ENCODE data around the gene FYCO1. TPM values are rescaled to one million over a fixed set of nuclear protein-coding genes. Genes with fewer than 3 reads are reported as not detected.

FYCO1 gene
- total and polyA plus RNA-seq, 2 of the 8 experiments (the other 6 are each of a cell fraction or from before 2014, with no cell fraction given), result 4.8 to 10.8 TPM

DNA sequence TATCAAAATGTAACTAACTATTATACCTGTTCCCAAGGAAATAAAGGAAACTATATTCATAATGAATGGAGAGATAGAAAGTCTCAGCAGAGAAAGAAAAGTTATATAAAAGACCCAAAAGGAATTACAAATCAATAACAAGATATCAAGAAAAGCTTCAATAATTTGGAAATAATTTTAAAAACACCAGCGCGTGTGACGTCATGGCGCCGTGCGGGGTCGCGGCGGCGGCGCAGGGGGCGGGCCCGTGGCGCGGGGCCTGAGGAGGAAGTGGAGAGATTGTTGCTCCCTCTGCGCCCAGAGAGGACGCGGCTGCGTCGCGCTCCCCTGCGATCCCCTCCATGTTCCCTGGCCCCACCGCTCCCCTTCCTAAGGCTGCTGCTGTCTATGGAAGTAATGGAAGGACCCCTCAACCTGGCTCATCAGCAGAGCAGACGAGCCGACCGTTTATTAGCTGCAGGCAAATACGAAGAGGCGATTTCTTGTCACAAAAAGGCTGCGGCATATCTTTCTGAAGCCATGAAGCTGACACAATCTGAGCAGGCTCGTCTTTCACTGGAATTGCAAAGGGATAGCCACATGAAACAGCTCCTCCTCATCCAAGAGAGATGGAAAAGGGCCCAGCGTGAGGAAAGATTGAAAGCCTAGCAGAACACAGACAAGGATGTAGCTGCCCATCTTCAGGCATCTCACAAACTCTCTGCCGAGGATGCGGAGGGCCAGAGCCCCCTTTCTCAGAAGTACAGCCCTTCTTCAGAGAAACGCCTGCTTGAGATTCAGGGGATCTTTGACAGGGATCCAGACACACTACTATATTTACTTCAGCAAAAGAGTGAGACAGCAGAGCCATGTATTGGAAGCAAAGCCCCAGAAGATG lies 27.5 kb upstream of the FYCO1 start:
- H4K20me1 ChIP-seq (replicated peaks in 1 of 2; ENCODE audit: control insufficient read depth in 1 of 2, insufficient read depth in 2 of 2, low read length in 2 of 2), result no peaks in the 10 kb centered on the region
- DNase-seq (ENCODE audit: low read depth in 1 of 2, low spot score in 2 of 2), result peak in 1 of 2 experiments; percentile 27
- H3K27me3 ChIP-seq (replicated peaks in 1 of 4; ENCODE audit: control insufficient read depth in 3 of 4, extremely low read depth in 1 of 4, insufficient read depth in 3 of 4, low read length in 3 of 4), result no peaks in the 10 kb centered on the region
- peaks cover 0 to 5% (median 0%) of the 10 kb centered on the region in 4 experiments; a peak in 2 of 7 replicates for H3K4me1 ChIP-seq (replicated peaks in 1 of 4; ENCODE audit: control insufficient read depth in 3 of 4, insufficient read depth in 4 of 4, low read length in 3 of 4)
- H2BK5ac ChIP-seq (ENCODE audit: low read depth, low read length), result no peak overlapping the region
- no peaks in the 10 kb centered on the region for H3K23me2 ChIP-seq (ENCODE audit: low read depth, low read length)
- no peak overlapping the region for H2BK15ac ChIP-seq (ENCODE audit: low read length)
- H2AFZ ChIP-seq (ENCODE audit: low read length), result peak overlapping the region; percentile 19; the same call in 1 of the 2 replicates
- no peak overlapping the region for H2AK5ac ChIP-seq (ENCODE audit: low read depth, low read length)
- no peak overlapping the region for H3K4me2 ChIP-seq (ENCODE audit: insufficient read depth in 1 of 2, low read depth in 2 of 2, low read length in 2 of 2)
- peak; percentile 32 for FAIRE-seq
- no peaks in the 10 kb centered on the region for H3K79me2 ChIP-seq (ENCODE audit: control insufficient read depth in 1 of 2, insufficient read depth in 2 of 2, low read length in 2 of 2)
- no peak overlapping the region for H3K14ac ChIP-seq (ENCODE audit: insufficient read length)
- TF ChIP-seq CHD1 (IDR thresholded peaks at IDR 0.05; ENCODE audit: low read depth, low read length) (no peak), POLR2AphosphoS5 (IDR thresholded peaks at IDR 0.05; ENCODE audit: low read depth, low read length) (no peak), POU5F1 (IDR thresholded peaks at IDR 0.05; ENCODE audit: low read depth, low read length) (no peak), RBBP5 (IDR thresholded peaks at IDR 0.05; ENCODE audit: borderline replicate concordance, low read depth, low read length) (no peak), CBX8 (IDR thresholded peaks at IDR 0.05; ENCODE audit: borderline replicate concordance, low read depth, low read length) (no peak), SRF (IDR thresholded peaks at IDR 0.05; ENCODE audit: low read depth, low read length) (no peak), EGR1 (IDR thresholded peaks at IDR 0.05; ENCODE audit: borderline replicate concordance, low read depth, low read length) (no peak)
- TF ChIP-seq, protein P1, sequence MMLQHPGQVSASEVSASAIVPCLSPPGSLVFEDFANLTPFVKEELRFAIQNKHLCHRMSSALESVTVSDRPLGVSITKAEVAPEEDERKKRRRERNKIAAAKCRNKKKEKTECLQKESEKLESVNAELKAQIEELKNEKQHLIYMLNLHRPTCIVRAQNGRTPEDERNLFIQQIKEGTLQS (IDR thresholded peaks at IDR 0.05; ENCODE audit: insufficient read depth, low read depth, low read length), result no peak
- TF ChIP-seq, protein P2, sequence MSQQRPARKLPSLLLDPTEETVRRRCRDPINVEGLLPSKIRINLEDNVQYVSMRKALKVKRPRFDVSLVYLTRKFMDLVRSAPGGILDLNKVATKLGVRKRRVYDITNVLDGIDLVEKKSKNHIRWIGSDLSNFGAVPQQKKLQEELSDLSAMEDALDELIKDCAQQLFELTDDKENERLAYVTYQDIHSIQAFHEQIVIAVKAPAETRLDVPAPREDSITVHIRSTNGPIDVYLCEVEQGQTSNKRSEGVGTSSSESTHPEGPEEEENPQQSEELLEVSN (IDR thresholded peaks at IDR 0.05), result no peak
- H3K4ac ChIP-seq (replicated peaks; ENCODE audit: insufficient read length, low read depth, low read length), result no peak overlapping the region
- H4K91ac ChIP-seq (replicated peaks; ENCODE audit: insufficient read length, low read length), result no peak overlapping the region
- ChIA-PET POLR2A (ENCODE audit: partially characterized antibody) (no interaction called here), CTCF (ENCODE audit: partially characterized antibody) (interaction anchor here (0.8 to 1.0 kb wide), 2 partner anchors 9 to 355 kb away, joined by 3 read pairs; no protein-coding TSS in a partner anchor)
- no peak overlapping the region for H3K4me3 ChIP-seq (ENCODE audit: extremely low read depth in 1 of 4, insufficient read depth in 2 of 4, low read depth in 3 of 4, low read length in 4 of 4)
- 93% methylated on average over 29 of the region's 34 CpGs; no CpG with 5 or more reads in 1 of the 2 experiments for WGBS, 2 experiments (ENCODE audit: extremely low coverage in 1 of 2, insufficient coverage in 1 of 2, insufficient read length in 1 of 2, insufficient replicate concordance in 2 of 2, low coverage in 1 of 2, low lambda C conversion rate in 2 of 2, missing lambda C conversion rate in 1 of 2)
- H3K9me3 ChIP-seq (ENCODE audit: insufficient read depth in 2 of 2, low read depth in 1 of 2, low read length in 1 of 2), result no peaks in the 10 kb centered on the region; a peak in 1 of 4 replicates
- no peak overlapping the region for H3K23ac ChIP-seq (ENCODE audit: insufficient read length)
- no peak overlapping the region for H3K9ac ChIP-seq (replicated peaks in 1 of 4; ENCODE audit: extremely low read depth in 1 of 4, low read depth in 3 of 4, low read length in 3 of 4)
- H2BK20ac ChIP-seq (ENCODE audit: low read length), result no peak overlapping the region
- no peak overlapping the region for H3K56ac ChIP-seq (replicated peaks; ENCODE audit: insufficient read length, low read depth, low read length)
- no peak overlapping the region for H3K18ac ChIP-seq (ENCODE audit: extremely low read depth, low read length)
- H4K8ac ChIP-seq (ENCODE audit: extremely low read depth, insufficient read depth, low read length), result peak overlapping the region; percentile 29; the same call in 1 of the 2 replicates
- H3K36me3 ChIP-seq (ENCODE audit: control insufficient read depth in 2 of 4, insufficient read depth in 4 of 4, low read length in 3 of 4), result no peaks in the 10 kb centered on the region
- H3K27ac ChIP-seq (ENCODE audit: low read depth, low read length), result no peak overlapping the region
- no peak overlapping the region for H2BK12ac ChIP-seq (ENCODE audit: low read depth, low read length)
- no peaks in the 10 kb centered on the region for H3K79me1 ChIP-seq (ENCODE audit: low read depth, low read length)
- no peak overlapping the region for H2BK120ac ChIP-seq (replicated peaks; ENCODE audit: low read depth, low read length)
- H4K5ac ChIP-seq (ENCODE audit: insufficient read length, low read depth, low read length), result no peak overlapping the region
